Embryonic facial prominence (tissue), 1 donor: ENCODE data around the gene GRM7.

Experiments used
- DNase-seq: peaks from one replicate; pipeline ENCODE4 v3.0.0-alpha.2; 2016; ENCODE audit errors: extremely low spot score

The GRM7 gene

DNA sequence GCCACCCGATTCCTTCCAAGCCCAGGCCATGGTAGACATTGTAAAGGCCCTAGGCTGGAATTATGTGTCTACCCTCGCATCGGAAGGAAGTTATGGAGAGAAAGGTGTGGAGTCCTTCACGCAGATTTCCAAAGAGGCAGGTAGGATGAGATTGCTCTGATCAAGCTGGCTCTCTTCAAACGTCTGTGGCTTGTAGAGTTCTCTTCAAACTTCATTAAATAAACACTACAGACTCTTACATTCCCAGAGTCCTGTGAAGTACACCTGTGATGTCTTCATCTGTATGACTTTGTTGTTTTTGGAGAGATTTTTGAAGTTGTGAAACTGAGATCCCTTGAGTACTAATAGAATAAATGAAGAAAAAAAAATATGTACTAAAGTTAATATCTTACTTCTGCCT is 285.6 kb downstream of the GRM7 start:
- no peak for DNase-seq

DNA sequence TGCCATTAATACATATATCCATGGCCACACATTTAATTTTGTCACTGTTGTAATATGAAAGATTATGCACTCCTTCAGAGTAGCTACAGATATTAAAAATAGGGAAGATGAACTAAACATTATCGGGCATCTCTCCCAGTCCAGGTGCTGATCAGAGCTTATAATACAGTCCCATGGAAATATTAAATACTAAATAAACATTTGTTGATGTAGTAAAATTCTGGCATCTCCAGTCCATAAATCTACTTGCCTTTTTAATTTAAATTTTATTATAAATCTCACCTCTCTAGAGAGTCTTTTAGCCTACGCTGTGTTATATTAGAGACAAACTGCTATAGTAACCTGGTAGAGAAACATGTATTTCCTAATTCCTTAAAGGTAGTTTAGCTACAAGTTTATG is 297.6 kb downstream of the GRM7 start:
- no peak for DNase-seq

DNA sequence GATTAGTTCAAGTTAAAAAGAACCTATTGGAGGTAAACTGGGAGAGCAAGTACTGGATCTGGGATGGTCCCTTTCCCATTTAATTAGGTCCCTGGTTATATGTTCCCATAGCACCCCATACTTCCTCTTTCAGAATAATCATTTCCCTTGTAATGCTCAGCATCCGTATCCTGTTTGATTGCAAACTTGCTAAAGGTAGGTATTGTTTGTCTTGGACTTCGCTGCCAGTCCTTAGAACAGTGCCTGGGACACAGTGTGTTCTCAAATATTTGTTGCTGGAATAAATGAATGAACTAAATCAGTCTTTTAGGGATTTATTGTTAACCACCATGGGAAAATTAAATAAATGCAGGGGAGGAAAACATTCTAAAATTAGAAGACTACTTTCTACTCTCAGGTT is 299.8 kb downstream of the GRM7 start:
- no peak for DNase-seq

DNA sequence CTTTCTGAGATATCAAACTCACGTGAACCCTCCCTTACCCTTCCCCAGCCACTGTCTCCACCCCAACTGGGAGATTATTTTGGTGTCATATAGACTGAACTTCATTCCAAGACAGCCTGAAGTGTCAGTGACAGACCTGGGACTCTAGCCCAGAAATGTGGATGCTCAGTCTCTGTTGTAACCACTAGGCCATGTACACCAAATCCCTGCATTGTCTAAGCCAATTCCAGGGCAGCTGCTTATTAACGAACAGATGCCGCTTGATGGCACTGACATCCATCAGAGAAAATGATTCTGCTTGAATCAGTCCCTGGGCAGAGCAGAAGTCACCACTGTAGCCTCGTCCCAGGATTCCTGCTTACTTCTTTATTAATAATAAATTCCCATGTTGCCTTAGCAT is 305.5 kb downstream of the GRM7 start:
- DNase-seq = no peak

DNA sequence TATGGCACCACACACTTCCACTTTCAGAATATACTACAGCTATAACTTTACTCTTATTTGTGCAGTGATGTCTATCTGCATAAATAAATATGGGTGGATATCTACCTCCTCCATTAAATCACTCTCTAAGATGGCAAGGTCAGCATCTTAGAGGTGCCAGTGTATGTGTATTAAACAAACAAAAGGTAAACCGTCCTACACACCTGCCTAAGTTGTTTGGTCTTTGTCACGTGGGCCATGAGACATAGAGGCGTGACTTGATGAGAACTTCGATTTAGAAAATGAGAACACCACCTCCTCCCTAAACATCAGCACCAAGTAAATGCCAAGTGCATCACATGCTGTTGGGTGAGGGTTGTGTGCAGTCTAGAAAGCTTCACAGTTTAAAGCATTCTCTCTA is 310.6 kb downstream of the GRM7 start:
- no peak for DNase-seq

DNA sequence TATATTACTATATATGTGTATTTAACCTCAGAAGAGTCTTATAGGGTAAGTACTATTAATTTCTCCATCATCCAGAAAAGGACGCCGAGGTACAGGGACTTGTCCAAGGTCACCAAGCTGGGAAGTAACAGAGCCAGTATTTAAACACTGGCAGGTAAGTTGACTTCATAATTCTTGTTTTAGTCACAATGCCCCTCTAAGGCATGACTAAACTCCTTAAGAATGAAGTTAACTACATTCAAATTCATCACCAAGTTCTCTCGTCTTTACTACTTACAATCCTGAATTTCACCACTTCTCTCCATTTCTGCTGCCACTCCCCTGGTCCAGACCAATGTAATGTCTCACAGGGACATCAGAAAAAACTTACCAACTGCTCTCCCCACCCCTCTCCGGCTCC is 312.1 kb downstream of the GRM7 start:
- no peak for DNase-seq

DNA sequence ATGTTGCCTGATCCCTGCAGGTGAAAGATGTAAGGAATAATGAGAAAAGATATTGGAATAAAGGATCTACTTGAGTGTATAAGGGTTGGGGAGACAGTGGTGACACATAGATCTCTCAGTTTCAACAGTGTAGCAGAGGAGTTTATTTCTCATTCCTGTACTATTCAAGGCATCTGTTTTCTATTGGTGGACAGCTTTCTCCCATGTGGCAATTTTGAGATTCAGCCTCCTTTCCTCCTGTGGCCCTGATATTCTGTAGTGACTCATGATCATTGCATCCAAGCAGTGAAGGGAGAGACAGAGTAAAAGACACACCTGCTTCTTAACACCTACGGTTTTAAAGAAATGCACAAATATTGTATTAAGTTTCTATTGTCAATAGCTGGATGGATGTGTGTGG is 327.6 kb downstream of the GRM7 start:
- DNase-seq = no peak

DNA sequence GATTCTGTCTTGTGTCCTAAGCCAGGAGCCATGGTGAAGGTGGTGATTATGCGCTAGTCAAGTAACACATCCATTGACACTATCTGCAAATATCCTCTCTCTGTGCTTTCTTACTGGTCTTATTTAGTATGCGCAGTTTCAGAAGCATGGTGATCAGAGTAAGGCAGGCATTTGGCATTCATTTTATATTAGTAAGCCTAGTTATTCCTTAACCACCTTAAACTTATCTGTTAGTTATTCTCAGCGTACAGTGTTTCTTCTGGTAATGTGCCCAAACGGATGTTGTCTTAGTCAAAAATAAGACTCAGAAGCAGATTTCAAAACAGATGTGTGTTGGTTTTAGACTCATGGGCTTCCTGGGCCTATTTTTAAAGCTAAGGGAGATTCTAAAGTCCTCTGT is 329.2 kb downstream of the GRM7 start:
- no peak for DNase-seq

DNA sequence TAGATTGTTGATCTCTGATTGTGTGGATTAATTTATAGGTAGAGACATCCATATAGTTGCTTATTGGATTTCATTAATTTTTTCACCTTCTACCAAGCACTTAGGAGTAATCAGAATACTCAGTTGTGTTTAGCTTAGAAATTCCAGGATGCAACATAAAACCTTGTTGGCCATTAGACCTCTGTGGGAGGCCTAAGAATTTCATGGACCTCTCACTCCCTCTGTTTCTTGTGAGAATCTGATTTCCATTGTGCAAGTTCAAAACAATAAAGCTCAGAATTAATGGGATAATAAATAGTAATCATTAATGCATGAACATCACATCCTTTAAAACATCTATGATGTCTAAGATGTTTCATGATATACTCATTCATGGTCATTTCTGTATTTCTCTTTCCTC is 332.4 kb downstream of the GRM7 start:
- no peak for DNase-seq

DNA sequence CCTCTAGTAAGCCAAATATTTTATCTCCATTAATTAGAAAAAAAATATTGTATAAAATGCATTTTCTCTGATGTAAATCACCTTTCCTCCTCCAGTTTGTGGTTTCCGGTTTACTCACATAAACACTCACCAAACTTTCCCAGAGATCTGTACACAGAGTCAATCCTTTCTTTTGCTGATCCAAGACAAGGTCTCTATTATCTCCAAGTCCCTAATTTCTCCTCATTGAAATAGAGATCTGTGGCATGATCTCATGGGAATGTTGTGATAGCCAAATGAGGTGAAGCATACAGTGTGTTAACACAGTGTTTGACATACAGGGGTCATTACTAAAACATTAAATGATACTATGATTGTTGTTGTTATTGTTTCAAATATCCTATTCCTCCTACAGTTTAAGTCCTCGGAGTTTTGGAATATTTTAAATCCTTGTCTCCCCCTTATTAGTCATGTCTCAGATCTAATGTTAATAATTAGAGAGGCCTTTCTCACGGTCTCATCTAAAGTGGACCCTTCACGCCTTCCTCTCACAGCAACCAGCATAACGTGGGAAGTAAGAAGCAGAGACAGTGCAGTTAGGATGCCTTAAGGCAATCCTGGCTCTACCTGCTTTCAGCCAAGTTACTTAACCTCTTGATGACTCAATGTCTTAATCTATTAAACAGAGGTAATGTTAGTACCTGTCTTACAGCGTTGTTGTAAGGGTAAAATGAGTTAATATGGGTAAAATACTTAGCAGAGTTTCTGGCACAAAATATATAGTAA is 333.3 kb downstream of the GRM7 start:
- no peak for DNase-seq

DNA sequence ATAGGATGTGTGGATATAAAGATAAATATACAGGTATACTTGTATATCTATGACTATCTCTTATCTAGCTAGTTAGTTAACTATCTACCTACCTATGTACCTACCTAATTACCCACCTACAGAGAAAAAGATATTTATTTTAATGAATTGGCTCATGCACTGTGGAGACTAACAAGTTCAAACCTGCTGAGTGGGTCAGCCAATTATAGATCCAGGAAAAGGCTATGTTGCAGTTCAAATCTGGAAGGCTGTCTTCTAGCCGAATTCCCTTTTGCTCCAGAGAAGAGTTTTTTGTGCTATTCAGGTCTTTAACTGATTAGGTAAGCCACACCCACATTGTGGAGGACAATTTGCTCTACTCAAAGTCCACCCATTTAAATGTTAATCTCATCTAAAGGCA is 335.0 kb downstream of the GRM7 start:
- DNase-seq = no peak

DNA sequence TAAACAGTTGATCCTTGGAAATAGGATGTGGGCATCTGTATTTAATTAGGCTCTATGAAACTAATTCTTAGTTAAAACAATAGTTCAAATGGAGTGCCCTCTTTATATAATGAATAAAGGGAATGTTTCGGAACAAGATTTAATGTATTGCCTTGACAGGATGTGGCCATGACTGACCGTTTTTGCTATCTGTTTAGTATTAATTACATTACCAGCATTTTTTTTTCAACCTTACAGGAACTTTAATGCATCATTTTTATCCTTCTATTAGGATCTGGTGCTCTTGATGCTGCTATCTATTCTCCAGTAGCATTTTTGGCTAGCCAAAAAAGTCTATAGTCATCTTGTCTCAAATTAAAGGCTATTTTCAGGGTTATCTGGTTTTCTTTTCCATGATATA is 340.9 kb downstream of the GRM7 start:
- DNase-seq = no peak

DNA sequence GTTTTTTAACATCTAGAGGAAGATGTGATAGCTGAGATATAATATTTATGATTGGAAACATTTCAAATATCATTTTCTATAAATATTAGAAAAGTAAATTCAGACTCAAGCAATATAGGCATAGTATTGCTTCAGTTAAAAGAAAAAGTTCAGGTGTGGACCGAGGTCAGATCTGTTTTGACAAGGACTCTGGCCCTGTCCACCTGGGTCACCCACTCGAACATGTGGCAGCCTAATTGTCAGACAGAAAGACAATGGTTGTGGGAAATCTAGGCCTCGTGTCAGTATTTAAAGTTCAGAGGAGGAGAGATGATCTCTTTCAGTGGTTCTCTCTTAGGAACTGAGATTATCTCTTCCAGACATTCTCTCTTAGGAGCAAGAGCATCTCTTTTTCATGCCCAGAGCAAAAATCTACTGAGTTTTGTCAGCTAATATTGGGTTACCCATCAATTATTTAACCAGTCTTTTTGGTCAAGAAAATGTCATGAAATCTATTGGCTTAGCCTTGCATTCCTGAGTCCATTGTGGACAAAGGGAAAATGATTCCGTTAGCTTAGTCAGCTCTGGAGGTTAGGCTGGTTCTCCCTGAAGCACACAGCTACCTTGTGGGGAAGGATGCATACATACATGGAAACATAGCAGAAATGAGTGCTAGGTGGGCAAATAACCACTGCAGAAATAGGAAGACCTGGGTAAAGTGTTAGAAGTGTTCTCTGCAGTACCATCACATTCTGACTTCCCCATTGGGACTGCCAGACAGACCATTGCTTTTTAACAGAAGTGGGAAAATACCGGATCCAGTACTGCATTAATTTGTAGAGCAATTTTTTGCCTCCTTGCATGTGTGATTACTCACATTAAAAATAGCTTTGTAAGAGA is 343.3 kb downstream of the GRM7 start:
- DNase-seq = no peak

DNA sequence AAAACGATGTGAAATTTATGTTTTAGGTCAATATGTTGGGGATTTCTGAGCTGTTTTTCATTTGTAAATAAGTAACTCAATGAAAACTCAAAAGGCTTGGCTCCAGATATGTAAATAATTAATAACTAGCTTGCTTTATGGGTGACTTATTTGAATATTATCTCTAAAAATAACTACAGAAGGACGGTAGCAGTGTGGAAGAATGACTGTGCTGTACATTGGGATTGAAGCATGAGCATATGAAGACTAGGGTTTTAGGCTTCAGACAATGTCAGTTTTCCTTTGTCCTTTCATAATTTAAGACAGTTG is 343.9 kb downstream of the GRM7 start:
- DNase-seq = no peak

DNA sequence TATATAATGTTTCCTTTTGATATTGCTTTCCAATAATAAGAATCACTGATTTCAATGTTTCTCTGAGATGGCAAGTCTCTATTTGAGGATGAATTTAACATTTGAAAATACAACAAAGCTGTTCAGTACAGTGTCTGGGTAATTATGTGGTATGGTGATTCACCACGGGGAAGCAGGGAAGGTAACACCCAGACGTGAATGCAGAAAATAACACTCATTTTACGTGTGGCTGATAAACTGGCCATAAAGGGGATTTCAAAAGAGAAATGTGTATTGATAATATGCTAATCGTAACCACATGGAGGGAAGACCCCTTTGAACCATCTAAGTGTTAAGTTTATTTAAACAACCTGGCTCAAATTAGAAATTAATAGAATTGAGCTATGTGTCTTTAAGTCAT is 344.6 kb downstream of the GRM7 start:
- no peak for DNase-seq

DNA sequence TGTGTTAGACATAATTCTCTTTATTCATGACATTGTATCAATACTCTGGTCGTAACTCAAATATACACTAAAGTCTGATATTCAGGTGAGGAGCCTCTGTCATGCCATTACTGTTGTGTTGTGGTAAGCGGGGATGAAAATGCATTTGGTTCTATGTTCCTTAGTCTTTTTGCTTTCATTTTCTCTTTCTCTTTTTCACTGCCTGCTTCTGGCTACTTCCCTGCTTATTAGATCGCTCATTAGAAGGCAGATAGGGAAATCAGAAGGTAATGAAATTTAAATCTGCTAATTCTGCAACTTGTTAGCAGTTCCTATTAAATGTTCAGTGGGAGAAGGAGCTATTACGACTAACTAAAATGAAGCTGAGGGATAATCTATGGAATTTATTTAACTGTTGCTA is 345.0 kb downstream of the GRM7 start:
- no peak for DNase-seq

DNA sequence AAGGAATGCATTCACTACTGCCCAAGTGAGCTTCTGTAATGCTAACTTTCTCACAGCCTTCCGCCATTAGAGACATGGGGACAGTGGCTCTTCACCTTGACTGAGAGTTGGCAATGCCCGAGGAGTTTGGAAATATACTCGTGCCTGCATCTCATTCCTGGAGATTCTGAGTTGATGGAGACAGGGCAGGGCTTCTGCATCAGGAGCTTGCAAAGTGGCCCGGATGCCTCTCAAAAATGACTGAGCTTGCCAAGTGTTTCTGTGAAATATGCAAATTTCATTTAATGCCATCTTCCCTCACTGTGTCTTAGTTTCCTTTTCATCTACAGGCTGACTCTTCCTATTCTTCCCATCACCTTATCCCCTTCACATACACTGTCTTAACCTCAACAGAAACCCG is 346.2 kb downstream of the GRM7 start:
- no peak for DNase-seq

DNA sequence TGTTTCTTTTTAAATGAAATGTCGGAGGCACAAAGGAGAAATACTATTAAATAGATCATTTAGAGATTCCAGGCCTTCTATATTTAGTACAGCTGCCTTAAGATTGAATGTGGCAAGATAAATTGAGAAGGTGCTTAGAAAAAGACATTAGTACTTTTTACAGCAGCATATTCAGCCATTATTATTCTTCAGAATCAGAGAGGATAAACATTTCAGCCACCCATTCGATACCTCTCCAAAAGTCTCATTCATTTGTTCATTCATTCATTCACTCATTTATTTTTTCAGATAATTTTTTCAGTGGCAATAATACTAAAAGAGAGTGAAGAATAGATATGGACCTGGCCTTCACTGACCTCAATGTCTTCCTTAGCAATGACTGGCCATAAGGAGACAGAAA is 347.0 kb downstream of the GRM7 start:
- no peak for DNase-seq

DNA sequence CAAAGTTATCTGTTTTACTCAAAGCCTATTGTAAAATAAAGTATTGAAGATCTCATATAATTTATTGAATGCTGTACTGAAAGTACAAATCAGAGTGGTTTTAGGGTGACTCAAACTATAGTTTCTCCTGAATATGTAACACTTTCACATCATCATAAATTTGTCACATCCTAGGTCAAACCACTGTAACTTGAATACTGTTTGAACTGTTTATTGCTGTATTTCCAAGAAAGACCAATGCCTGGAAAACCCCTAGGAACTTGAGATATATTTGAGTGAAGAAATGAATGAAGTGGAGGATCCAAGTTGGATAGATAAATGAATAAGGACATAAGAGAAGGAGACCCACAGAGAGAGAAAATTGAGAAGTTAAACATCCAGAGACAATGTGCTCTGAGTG is 348.2 kb downstream of the GRM7 start:
- DNase-seq = no peak

DNA sequence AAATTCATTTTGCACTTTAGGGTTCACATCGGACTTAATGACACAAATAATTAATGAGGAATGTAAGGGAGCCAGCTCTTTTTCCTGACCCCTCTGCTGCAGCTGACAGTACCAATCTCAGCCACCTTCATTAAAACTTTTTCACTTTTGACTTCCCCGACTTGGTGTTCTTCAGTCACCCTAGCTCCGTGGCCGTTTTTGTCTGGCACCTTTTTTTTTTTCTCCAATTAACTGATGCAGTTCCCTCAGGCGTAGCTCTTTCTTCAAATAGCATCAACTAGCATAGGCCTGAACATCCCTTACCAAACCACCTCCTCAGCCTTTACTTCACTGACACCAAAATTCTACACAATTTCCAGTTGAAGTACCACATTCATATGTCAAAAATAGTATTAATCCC is 350.8 kb downstream of the GRM7 start:
- no peak for DNase-seq

DNA sequence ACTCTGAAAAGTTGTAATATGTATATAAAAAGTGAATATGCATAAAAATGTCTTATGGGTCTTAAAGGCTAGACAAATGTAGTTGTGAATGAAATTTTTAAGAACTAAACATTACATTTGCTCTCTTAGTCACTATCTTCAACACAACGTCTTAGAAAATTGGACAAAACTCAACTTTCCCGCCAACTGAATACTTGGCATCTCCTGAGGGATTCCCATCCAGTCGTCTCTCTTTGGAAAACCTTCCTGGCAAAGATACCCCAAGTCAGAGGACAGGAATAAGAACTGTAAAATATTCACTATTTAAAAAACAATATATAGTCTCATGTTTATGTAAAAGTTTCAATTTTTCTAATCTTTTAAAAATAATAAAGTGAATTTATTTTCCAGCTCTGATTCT is 354.8 kb downstream of the GRM7 start:
- no peak for DNase-seq

DNA sequence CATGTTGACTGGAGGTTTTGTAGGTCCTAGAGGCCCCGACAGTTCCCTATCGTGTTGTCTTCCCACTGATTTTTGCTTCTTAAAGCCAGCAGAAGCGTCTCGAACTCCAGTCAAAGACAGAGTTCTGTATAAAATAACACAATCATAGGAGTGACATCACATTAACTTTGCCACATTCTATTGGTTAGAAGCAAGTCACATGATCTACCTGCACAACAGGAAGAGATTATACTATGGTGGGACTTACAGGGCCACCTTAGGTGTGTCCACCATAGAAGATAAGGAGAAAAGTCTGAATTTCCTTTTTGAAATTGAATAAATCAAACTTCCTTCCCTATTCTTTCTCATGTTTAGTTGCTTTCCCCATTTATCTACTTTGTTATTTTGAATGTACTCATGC is 365.5 kb downstream of the GRM7 start:
- no peak for DNase-seq

DNA sequence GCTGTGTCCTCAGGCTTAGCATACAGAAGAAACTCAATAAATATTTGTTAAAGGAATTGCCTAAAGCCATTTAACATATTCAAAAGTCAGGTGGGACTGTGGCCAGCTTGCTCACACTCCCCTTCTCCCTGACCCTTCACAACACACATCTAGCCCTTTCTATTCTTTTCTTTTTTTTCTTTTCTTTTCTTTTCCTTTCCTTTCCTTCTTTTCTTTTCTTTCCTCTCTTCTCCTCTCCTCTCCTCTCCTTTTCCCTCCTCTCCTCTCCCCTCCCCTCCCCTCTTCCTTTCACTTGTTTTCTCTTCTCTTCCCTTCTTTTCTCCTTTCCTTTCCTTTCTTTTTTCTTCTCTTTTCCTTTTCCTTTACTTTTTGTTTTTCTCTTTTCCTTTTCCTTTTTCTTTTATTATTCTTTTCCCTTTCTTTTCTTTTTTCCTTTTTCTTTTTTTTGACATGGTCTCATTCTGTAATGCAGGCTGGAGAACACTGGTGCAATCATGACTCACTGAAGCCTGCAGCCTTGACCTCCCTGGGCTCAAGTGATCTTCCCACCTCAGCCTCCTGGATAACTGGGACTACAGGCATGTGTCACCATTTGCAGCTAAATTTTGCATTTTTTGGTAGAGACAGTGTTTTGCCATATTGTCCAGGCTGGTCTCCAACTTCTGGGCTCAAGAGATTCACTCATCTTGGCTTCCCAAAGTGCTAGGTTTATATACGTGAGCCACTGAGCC is 377.8 kb downstream of the GRM7 start:
- DNase-seq = no peak
